ENCODE data around the gene SIPA1L3. TPM values are rescaled to one million over a fixed set of nuclear protein-coding genes. Genes with fewer than 3 reads are reported as not detected.
A peak's percentile ranks its signal among the peaks of the same experiment; 100 is the strongest.

The SIPA1L3 gene
- total and polyA plus RNA-seq, 2 experiments from 2014 or later, result 15.7 to 54.1 TPM

- TF ChIP-seq ZNF114 (CRISPR knock-in tag; IDR thresholded peaks at IDR 0.05), result no peak
- no peak for TF ChIP-seq EZH2phosphoT487 (IDR thresholded peaks at IDR 0.05; ENCODE audit: unreplicated experiment)
- no peak for TF ChIP-seq JUNB (IDR thresholded peaks at IDR 0.05; ENCODE audit: unreplicated experiment)
- TF ChIP-seq, protein P1, sequence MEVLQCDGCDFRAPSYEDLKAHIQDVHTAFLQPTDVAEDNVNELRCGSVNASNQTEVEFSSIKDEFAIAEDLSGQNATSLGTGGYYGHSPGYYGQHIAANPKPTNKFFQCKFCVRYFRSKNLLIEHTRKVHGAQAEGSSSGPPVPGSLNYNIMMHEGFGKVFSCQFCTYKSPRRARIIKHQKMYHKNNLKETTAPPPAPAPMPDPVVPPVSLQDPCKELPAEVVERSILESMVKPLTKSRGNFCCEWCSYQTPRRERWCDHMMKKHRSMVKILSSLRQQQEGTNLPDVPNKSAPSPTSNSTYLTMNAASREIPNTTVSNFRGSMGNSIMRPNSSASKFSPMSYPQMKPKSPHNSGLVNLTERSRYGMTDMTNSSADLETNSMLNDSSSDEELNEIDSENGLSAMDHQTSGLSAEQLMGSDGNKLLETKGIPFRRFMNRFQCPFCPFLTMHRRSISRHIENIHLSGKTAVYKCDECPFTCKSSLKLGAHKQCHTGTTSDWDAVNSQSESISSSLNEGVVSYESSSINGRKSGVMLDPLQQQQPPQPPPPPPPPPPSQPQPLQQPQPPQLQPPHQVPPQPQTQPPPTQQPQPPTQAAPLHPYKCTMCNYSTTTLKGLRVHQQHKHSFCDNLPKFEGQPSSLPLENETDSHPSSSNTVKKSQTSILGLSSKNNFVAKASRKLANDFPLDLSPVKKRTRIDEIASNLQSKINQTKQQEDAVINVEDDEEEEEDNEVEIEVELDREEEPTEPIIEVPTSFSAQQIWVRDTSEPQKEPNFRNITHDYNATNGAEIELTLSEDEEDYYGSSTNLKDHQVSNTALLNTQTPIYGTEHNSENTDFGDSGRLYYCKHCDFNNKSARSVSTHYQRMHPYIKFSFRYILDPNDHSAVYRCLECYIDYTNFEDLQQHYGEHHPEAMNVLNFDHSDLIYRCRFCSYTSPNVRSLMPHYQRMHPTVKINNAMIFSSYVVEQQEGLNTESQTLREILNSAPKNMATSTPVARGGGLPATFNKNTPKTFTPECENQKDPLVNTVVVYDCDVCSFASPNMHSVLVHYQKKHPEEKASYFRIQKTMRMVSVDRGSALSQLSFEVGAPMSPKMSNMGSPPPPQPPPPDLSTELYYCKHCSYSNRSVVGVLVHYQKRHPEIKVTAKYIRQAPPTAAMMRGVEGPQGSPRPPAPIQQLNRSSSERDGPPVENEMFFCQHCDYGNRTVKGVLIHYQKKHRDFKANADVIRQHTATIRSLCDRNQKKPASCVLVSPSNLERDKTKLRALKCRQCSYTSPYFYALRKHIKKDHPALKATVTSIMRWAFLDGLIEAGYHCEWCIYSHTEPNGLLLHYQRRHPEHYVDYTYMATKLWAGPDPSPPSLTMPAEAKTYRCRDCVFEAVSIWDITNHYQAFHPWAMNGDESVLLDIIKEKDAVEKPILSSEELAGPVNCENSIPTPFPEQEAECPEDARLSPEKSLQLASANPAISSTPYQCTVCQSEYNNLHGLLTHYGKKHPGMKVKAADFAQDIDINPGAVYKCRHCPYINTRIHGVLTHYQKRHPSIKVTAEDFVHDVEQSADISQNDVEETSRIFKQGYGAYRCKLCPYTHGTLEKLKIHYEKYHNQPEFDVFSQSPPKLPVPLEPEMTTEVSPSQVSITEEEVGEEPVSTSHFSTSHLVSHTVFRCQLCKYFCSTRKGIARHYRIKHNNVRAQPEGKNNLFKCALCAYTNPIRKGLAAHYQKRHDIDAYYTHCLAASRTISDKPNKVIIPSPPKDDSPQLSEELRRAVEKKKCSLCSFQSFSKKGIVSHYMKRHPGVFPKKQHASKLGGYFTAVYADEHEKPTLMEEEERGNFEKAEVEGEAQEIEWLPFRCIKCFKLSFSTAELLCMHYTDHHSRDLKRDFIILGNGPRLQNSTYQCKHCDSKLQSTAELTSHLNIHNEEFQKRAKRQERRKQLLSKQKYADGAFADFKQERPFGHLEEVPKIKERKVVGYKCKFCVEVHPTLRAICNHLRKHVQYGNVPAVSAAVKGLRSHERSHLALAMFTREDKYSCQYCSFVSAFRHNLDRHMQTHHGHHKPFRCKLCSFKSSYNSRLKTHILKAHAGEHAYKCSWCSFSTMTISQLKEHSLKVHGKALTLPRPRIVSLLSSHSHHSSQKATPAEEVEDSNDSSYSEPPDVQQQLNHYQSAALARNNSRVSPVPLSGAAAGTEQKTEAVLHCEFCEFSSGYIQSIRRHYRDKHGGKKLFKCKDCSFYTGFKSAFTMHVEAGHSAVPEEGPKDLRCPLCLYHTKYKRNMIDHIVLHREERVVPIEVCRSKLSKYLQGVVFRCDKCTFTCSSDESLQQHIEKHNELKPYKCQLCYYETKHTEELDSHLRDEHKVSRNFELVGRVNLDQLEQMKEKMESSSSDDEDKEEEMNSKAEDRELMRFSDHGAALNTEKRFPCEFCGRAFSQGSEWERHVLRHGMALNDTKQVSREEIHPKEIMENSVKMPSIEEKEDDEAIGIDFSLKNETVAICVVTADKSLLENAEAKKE (CRISPR knock-in tag; IDR thresholded peaks at IDR 0.05), result no peak
Observed at GRCh38 chr19:38006361-38007045, 99.5 kb downstream of the SIPA1L3 start (continued).

DNA sequence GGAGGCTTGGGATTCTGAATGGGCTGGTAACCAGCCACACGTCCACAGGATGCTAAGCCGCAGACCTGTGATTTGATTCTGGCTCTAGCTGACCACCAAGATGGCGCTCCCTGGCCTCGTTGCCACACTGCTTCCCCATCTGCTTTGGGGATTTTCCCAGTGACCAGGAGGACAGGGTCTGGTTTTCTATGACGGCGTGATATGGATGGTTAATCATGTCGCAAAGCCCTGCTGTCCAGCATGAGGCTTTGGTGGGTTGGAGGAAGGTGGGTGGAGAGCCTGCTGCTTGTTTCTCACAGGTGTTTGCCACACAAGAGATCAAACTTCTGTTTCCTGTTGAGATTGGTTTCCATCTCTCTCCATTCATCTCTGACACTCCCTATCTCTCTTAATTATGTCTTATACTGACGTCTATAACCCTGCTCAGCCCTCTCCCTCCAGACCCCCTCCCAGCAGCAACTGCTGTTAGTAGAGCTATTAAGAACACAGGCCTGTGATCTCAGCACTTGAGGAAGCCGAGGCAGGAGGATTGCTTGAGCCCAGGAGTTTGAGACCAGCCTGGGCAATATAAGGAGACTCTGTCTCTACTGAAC is 102.7 kb downstream of the SIPA1L3 start:
- H3F3A ChIP-seq (replicated peaks; ENCODE audit: low read depth), result no peaks in the 10 kb centered on the region
- Mint-ChIP-seq H3K27ac (peak overlapping the region; percentile 33; the same call in 1 of the 2 replicates), H3K4me1 (peaks cover 27% of the 10 kb centered on the region), H3K9me3 (no peaks in the 10 kb centered on the region), H3K4me3 (no peak overlapping the region), H3K36me3 (ENCODE audit: low read depth) (no peaks in the 10 kb centered on the region; the same call in 2 of the 3 replicates), H3K27me3 (ENCODE audit: insufficient read depth, low read depth, poor library complexity) (peaks cover 10% of the 10 kb centered on the region)
- peaks cover 27% of the 10 kb centered on the region for H3K79me2 ChIP-seq (replicated peaks; ENCODE audit: insufficient read depth)
- no peak overlapping the region for H3K27ac ChIP-seq (ENCODE audit: low read depth)
- H3K9me2 ChIP-seq (ENCODE audit: insufficient read depth), result no peaks in the 10 kb centered on the region
- no peak overlapping the region for H3K4me3 ChIP-seq
- H3K4me1 ChIP-seq (ENCODE audit: insufficient read depth), result peaks cover 42% of the 10 kb centered on the region
- ATAC-seq (no peak), DNase-seq (ENCODE audit: low spot score) (no peak)
- H3K36me3 ChIP-seq (ENCODE audit: insufficient read depth), result no peaks in the 10 kb centered on the region
- H2AFZ ChIP-seq, result no peak overlapping the region
- peaks cover 7% of the 10 kb centered on the region for H4K20me1 ChIP-seq (replicated peaks; ENCODE audit: insufficient read depth)
- no peak overlapping the region for H3K4me2 ChIP-seq
- no peaks in the 10 kb centered on the region for H3K27me3 ChIP-seq (ENCODE audit: insufficient read depth)
- no peak for TF ChIP-seq EZH2phosphoT487 (IDR thresholded peaks at IDR 0.05; ENCODE audit: unreplicated experiment)
- no peak for TF ChIP-seq EZH2 (IDR thresholded peaks at IDR 0.05; ENCODE audit: low read depth, unreplicated experiment)
- TF ChIP-seq ZNF114 (CRISPR knock-in tag; IDR thresholded peaks at IDR 0.05), result no peak
- TF ChIP-seq, protein P2, sequence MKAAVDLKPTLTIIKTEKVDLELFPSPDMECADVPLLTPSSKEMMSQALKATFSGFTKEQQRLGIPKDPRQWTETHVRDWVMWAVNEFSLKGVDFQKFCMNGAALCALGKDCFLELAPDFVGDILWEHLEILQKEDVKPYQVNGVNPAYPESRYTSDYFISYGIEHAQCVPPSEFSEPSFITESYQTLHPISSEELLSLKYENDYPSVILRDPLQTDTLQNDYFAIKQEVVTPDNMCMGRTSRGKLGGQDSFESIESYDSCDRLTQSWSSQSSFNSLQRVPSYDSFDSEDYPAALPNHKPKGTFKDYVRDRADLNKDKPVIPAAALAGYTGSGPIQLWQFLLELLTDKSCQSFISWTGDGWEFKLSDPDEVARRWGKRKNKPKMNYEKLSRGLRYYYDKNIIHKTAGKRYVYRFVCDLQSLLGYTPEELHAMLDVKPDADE (IDR thresholded peaks at IDR 0.05), result no peak
- no peak for TF ChIP-seq JUNB (IDR thresholded peaks at IDR 0.05; ENCODE audit: unreplicated experiment)
- TF ChIP-seq CREB1 (CRISPR knock-in tag; IDR thresholded peaks at IDR 0.05; ENCODE audit: low read depth), result no peak
- no peak for TF ChIP-seq CTCF (conservative IDR thresholded peaks at IDR 0.05; ENCODE audit: low read depth in 2 of 2)
- no peak for TF ChIP-seq STAT1 (IDR thresholded peaks at IDR 0.05; ENCODE audit: unreplicated experiment)
- no peak for TF ChIP-seq POLR2AphosphoS5 (IDR thresholded peaks at IDR 0.05; ENCODE audit: low read depth)
- TF ChIP-seq, protein P3, sequence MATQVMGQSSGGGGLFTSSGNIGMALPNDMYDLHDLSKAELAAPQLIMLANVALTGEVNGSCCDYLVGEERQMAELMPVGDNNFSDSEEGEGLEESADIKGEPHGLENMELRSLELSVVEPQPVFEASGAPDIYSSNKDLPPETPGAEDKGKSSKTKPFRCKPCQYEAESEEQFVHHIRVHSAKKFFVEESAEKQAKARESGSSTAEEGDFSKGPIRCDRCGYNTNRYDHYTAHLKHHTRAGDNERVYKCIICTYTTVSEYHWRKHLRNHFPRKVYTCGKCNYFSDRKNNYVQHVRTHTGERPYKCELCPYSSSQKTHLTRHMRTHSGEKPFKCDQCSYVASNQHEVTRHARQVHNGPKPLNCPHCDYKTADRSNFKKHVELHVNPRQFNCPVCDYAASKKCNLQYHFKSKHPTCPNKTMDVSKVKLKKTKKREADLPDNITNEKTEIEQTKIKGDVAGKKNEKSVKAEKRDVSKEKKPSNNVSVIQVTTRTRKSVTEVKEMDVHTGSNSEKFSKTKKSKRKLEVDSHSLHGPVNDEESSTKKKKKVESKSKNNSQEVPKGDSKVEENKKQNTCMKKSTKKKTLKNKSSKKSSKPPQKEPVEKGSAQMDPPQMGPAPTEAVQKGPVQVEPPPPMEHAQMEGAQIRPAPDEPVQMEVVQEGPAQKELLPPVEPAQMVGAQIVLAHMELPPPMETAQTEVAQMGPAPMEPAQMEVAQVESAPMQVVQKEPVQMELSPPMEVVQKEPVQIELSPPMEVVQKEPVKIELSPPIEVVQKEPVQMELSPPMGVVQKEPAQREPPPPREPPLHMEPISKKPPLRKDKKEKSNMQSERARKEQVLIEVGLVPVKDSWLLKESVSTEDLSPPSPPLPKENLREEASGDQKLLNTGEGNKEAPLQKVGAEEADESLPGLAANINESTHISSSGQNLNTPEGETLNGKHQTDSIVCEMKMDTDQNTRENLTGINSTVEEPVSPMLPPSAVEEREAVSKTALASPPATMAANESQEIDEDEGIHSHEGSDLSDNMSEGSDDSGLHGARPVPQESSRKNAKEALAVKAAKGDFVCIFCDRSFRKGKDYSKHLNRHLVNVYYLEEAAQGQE (IDR thresholded peaks at IDR 0.05; ENCODE audit: unreplicated experiment), result no peak

Measured in GM23338 (cell line).